GM13976 (cell line): ENCODE measurements around the gene POR.
"Not testable (repeated sequence)": the region's sequence is repeated elsewhere in the genome, so short reads cannot be mapped to it uniquely, and the experiment has no call there.

ENCODE experiments used
- DNase-seq: peaks from one replicate; pipeline ENCODE4 v3.0.0; 2012; ENCODE audit warnings: low spot score
- CTCF ChIP-seq: IDR thresholded peaks from 2 replicates; pipeline ENCODE4 v1.5.1; 2012; ENCODE audit warnings: borderline replicate concordance, mild to moderate bottlenecking; ENCODE audit not compliant: insufficient read depth; ENCODE audit errors: extremely low read depth, missing control alignments, control extremely low read depth
- in situ Hi-C: fragments of 300-500 bp; cut with MboI; formaldehyde crosslinking; loops from one replicate; pipeline ENCODE4 v1.12.0; 2022; ENCODE audit warnings: low sequenced_read_pairs, mixed read lengths, inconsistent platforms; ENCODE audit not compliant: unreplicated experiment

The POR gene

GRCh38 chr7:75892634-75893272, 22.2 kb upstream of the POR start:
- no peak for TF ChIP-seq CTCF
- in situ Hi-C loops = no loop called here
- DNase-seq = no peak

- in situ Hi-C loops = no loop called here
- TF ChIP-seq CTCF = no peak
- no peak for DNase-seq
These were observed 18.1 kb upstream of the POR start for GRCh38 chr7:75896803-75897327.

- in situ Hi-C loops = no loop called here
- no peak for DNase-seq
- TF ChIP-seq CTCF = no peak
These were observed 14.2 kb upstream of the POR start for GRCh38 chr7:75900617-75901315.

GRCh38 chr7:75905785-75906604, 9.0 kb upstream of the POR start:
- DNase-seq = no peak
- in situ Hi-C loops = no loop called here
- TF ChIP-seq CTCF = no peak

GRCh38 chr7:75906991-75907667, 7.8 kb upstream of the POR start:
- in situ Hi-C loops = no loop called here

GRCh38 chr7:75907668-75908039, 7.3 kb upstream of the POR start:
- DNase-seq, in situ Hi-C loops: not testable (repeated sequence)

More at GRCh38 chr7:75906991-75907667, 7.8 kb upstream of the POR start:
- TF ChIP-seq CTCF = no peak
- DNase-seq = no peak
